ENCODE data around the gene ELF5. TPM values are rescaled to one million over a fixed set of nuclear protein-coding genes. Genes with fewer than 3 reads are reported as not detected.

The ELF5 gene
- total and polyA plus RNA-seq, 2 donors, result 2.6 to 13.4 TPM

Other genes starting within 250 kb of the ELF5 start
- gene ABTB2, start 155.8 kb downstream of the ELF5 start, total RNA-seq, result 3.2 TPM
- gene ABTB2, start 155.8 kb downstream of the ELF5 start, polyA plus RNA-seq, result 4.4 TPM
- 165 TPM for gene CAT, start 74.9 kb downstream of the ELF5 start, total RNA-seq
- gene CAT, start 74.9 kb downstream of the ELF5 start, polyA plus RNA-seq, result 97.0 TPM
- gene EHF, start 107.3 kb upstream of the ELF5 start, total RNA-seq, result 79.8 TPM
- gene EHF, start 107.3 kb upstream of the ELF5 start, polyA plus RNA-seq, result 10.5 TPM